Heart left ventricle (tissue), 16 donors: Measurements from ENCODE around the gene CELSR1. TPM values are rescaled to one million over a fixed set of nuclear protein-coding genes. Genes with fewer than 3 reads are reported as not detected.

Experiments
- ATAC-seq, 4 donors: fragments of 200-7000 bp; cut with Tn5 transposase; one replicate each; pipeline ENCODE4 v1.9.1; 2020 to 2022; ENCODE audit warnings: moderate library complexity in 4 of 4, mild to moderate bottlenecking in 3 of 4, moderate number of reproducible peaks in 1 of 4
- DNase-seq, 5 donors: peaks; one replicate each; pipeline ENCODE4 v3.0.0-alpha.2; 2020
- H3K27ac ChIP-seq, 12 donors: fragments of 200-600 bp; sonication (generic) in 4 of 12; one replicate each; pipeline versions ENCODE4 v1.5.0 to v1.8.0; 2016 to 2022; ENCODE audit warnings: mild to moderate bottlenecking in 2 of 12
- H3K27me3 ChIP-seq, 9 donors: fragments of 200-600 bp; sonication (generic) in 2 of 9; one replicate each; pipeline versions ENCODE4 v1.5.1 to v1.8.0; 2016 to 2022; ENCODE audit warnings: mild to moderate bottlenecking in 3 of 9
- H3K36me3 ChIP-seq, 9 donors: fragments of 200-600 bp; sonication (generic) in 2 of 9; one replicate each; pipeline versions ENCODE4 v1.5.0 to v1.8.0; 2018 to 2022; ENCODE audit warnings: mild to moderate bottlenecking in 2 of 9
- H3K4me1 ChIP-seq, 12 donors: fragments of 200-600 bp; sonication (generic) in 4 of 12; one replicate each; pipeline versions ENCODE4 v1.5.0 to v1.8.0; 2016 to 2022; ENCODE audit warnings: mild to moderate bottlenecking in 3 of 12
- H3K4me3 ChIP-seq, 12 donors: fragments of 200-600 bp; sonication (generic) in 4 of 12; one replicate each; pipeline versions ENCODE4 v1.5.0 to v1.8.0; 2017 to 2022; ENCODE audit warnings: mild to moderate bottlenecking in 9 of 12, moderate library complexity in 4 of 12
- H3K9me3 ChIP-seq, 12 donors: fragments of 200-600 bp; sonication (generic) in 4 of 12; one replicate each; pipeline versions ENCODE4 v1.5.0 to v1.8.0; 2016 to 2022; ENCODE audit warnings: mild to moderate bottlenecking in 1 of 12
- POLR2A ChIP-seq, 2 donors: fragments of 450-650 bp; IDR thresholded peaks; one replicate each; pipeline ENCODE4 v1.6.1; 2017; ENCODE audit warnings: antibody characterized with exemption in 2 of 2, mild to moderate bottlenecking in 2 of 2, moderate library complexity in 2 of 2
- WGBS, 4 donors: extraction: QIAGEN DNeasy Blood & Tissue Kit in 2 of 4; methylation state at CpG; one replicate each; pipeline versions ENCODE4 v1.1.5 to v1.1.7; 2013 to 2018; 5-methylcytosine and 5-hydroxymethylcytosine counted together
- intact Hi-C, 10 donors: fragments of 100-400 bp; cut with DNase I; formaldehyde crosslinking; loops; one replicate each; pipeline versions ENCODE4 v1.11.1 to v1.14.2; 2022
- polyA plus RNA-seq, 2 donors: library from polyadenylated mRNA; stranded (reverse); fragments of 200-250 nt; gene quantifications; one replicate each; pipeline ENCODE4 v1.2.3, GENCODE V29; 2013
- total RNA-seq, 9 donors: library from RNA; depleted of rRNA in 2 of 9; stranded (reverse); fragments of >200 nt in 2 of 9; fragmentation: NEBNext Ultra II Directional in 3 of 9; extraction: Animal tissue kit (Norgen Biotek cat#: 25700) in 3 of 9; gene quantifications; one replicate each; pipeline versions ENCODE4 v1.1.0 to v1.2.4, GENCODE V29; 2016 to 2023
- TF ChIP-seq, protein P1 (sequence below), 12 donors: fragments of 200-600 bp; sonication (generic) in 4 of 12; IDR thresholded peaks; one replicate each; pipeline versions ENCODE4 v1.5.0 to v1.8.0; 2018 to 2022; ENCODE audit warnings: antibody characterized with exemption in 12 of 12, mild to moderate bottlenecking in 5 of 12
- donor health status: ischemic (EF 13 %, LVEDD 7.1; RV severe dilation, severe dysfunction).
- donor health status: healthy with polysubstance abuse.
- donor health status: DM: no; HTN: yes; CAD: no.
- donor health status: DM: no; HTN: no; CAD: no.
- donor health status: ischemic (EF 25% LVEDD 6.9; RV normal size, moderate dysfunction).
- donor health status: ischemic (EF 25% LVEDD 5.7; RV mildly dilated, moderate dysfunction).
- donor health status: healthy.
- donor health status: DM: yes; HTN: yes; CAD: no.
- donor health status: ischemic (EF 35%, LVEDD 5.7; RV mildly dilated, moderate dysfunction).
- donor health status: nonischemic (EF 11% LVEDD 7.7; RV severe dilation, severe dysfunction).
- donor health status: DM: yes; HTN: yes; CAD: no.
- donor health status: PGD.
- donor health status: ischemic (EF 29% LVEDD 5.4; RV normal size, mild dysfunction).
- donor health status: nonischemic (EF 23%, LVEDD 6.1; RV moderate dilation, normal function).

Gene CELSR1
- total and polyA plus RNA-seq, 11 donors, result 5.9 to 15.8 (median 11.9) TPM

DNA sequence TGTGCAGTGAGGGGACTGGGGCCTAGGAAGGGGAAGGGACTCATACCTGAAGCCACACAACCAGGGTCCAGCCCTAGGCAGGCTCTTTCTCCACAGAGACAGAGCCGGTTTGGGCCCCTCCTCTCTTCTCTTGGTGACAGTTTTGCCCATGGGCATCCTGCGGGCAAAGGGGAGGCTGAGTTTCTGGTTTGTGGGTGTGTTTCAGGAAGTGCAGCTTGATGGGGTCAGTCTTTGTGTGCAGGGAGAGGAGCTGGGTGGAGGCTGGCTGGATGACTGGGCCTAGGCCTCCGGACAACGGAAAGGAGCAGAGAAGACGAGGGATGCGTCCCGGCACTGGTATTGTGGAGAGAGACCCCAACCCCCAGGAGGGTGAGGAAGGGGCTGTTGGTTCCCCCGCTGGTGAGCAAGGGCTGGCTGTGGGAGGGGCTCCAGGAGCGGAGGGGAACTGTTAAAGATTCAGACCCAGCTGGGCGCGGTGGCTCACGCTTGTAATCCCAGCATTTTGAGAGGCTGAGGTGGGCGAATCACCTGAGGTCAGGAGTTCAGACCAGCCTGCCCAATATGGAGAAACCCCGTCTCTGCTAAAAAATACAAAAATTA is 23.4 kb upstream of the CELSR1 start:
- Histone ChIP-seq H3K9me3 (peaks cover 0 to 9% (median 0%) of the 10 kb centered on the region in 12 donors), H3K27me3 (no peaks in the 10 kb centered on the region), H3K4me3 (no peak overlapping the region), H3K4me1 (peaks cover 7 to 27% (median 15%) of the 10 kb centered on the region in 12 donors), H3K27ac (no peak overlapping the region), H3K36me3 (no peaks in the 10 kb centered on the region)
- TF ChIP-seq, protein P1, sequence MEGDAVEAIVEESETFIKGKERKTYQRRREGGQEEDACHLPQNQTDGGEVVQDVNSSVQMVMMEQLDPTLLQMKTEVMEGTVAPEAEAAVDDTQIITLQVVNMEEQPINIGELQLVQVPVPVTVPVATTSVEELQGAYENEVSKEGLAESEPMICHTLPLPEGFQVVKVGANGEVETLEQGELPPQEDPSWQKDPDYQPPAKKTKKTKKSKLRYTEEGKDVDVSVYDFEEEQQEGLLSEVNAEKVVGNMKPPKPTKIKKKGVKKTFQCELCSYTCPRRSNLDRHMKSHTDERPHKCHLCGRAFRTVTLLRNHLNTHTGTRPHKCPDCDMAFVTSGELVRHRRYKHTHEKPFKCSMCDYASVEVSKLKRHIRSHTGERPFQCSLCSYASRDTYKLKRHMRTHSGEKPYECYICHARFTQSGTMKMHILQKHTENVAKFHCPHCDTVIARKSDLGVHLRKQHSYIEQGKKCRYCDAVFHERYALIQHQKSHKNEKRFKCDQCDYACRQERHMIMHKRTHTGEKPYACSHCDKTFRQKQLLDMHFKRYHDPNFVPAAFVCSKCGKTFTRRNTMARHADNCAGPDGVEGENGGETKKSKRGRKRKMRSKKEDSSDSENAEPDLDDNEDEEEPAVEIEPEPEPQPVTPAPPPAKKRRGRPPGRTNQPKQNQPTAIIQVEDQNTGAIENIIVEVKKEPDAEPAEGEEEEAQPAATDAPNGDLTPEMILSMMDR (IDR thresholded peaks at IDR 0.05), result no peak
- no peak for TF ChIP-seq POLR2A (IDR thresholded peaks at IDR 0.05)
- intact Hi-C loops, result loop anchor here in 8 of 10 donors (5.0 kb wide), 6 partner anchors 107 to 242 kb away; partner anchors contain the start of gene CERK (in 5 of the 8)
- peak in 1 of 5 donors; percentile 18 for DNase-seq
- 89 to 90% (median 89%) methylated on average over 13 to 14 of the region's 14 CpGs for WGBS, 4 donors
- ATAC-seq, result no peak

DNA sequence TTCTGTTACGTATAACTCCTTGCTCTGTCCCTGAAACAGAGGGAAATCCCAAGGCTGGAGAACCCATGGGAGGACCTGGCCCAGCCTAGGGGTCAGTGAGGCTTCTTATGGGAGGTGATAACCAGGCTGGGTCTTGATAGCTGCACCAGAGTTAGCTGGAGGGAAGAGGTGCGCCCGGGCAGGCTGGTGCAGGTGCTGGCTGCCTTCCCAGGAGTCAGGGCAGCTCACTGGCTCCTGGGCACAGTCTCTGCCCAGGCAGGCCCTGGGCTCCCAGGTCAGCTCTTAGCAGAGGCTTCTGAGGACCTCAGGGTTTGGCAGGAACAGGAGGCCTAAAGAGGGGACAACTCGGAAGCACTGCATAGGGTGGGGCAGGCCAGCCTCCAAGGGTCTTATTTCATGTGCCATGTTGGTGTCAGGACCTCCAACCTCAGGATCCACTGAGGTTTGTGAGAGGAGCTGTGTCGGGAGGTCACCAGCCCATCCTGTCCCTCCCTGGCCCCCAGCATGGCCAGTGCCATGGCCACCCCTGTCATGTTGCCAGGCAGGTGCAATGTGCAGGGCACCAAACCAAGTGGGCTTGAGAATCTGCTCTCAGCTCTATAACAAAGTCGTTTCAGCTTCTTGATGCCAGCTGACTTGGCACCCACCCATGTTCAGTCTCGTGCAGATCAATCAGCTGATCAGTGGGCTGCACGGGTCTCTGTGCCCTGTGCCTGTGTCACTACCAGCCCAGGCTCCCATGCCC is 20.5 kb upstream of the CELSR1 start:
- H3K27ac ChIP-seq, result peak overlapping the region in 9 of 12 donors; percentile 12 to 71 (median 51)

DNA sequence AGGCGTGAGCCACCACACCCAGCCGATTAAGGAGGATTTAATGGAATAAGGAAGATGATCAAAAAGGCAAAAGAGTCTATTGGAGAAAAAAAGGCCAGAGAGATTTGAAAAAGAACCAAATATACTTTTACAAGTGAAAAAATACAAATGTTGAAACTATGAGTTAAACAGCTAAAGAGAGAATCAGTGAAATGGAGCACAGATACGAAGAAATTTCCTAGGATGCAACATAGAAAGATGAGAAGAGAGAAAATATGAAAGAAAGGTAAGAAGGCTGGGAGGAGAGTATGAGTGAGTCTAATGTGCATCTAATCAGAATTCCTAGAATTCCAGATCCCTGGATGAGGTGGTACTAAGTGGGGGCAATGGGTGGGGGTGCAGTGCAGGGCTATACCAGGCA is 19.4 kb upstream of the CELSR1 start:
- no peak for DNase-seq
- TF ChIP-seq POLR2A (IDR thresholded peaks at IDR 0.05), result no peak
- TF ChIP-seq, protein P1 (IDR thresholded peaks at IDR 0.05), result no peak
- peak overlapping the region in 4 of 12 donors; percentile 51 to 71 (median 62) for H3K27ac ChIP-seq
- no peaks in the 10 kb centered on the region for H3K27me3 ChIP-seq
- H3K4me1 ChIP-seq, result peaks cover 0 to 20% (median 2%) of the 10 kb centered on the region in 12 donors
- no peak overlapping the region for H3K4me3 ChIP-seq
- ATAC-seq, result no peak
- H3K9me3 ChIP-seq, result peaks cover 0 to 23% (median 2%) of the 10 kb centered on the region in 12 donors
- H3K36me3 ChIP-seq, result peaks cover 0 to 8% (median 0%) of the 10 kb centered on the region in 9 donors
- intact Hi-C loops, result no loop called here
- WGBS, 4 donors, result 83 to 98% (median 97%) methylated on average over 3 of the region's 3 CpGs

More for the DNA sequence above, 20.5 kb upstream of the CELSR1 start:
- peaks cover 0 to 20% (median 4%) of the 10 kb centered on the region in 12 donors for H3K4me1 ChIP-seq
- DNase-seq, result peak in 4 of 5 donors; percentile 26 to 73 (median 54)
- TF ChIP-seq, protein P1 (IDR thresholded peaks at IDR 0.05), result no peak
- TF ChIP-seq POLR2A (IDR thresholded peaks at IDR 0.05), result no peak
- H3K27me3 ChIP-seq, result no peaks in the 10 kb centered on the region
- H3K9me3 ChIP-seq, result peaks cover 0 to 15% (median 1%) of the 10 kb centered on the region in 12 donors
- 53 to 69% (median 60%) methylated on average over 8 of the region's 8 CpGs for WGBS, 4 donors
- ATAC-seq, result peak; percentile 64 to 85 (median 79)
- H3K36me3 ChIP-seq, result no peaks in the 10 kb centered on the region
- no peak overlapping the region for H3K4me3 ChIP-seq
- intact Hi-C loops, result no loop called here

DNA sequence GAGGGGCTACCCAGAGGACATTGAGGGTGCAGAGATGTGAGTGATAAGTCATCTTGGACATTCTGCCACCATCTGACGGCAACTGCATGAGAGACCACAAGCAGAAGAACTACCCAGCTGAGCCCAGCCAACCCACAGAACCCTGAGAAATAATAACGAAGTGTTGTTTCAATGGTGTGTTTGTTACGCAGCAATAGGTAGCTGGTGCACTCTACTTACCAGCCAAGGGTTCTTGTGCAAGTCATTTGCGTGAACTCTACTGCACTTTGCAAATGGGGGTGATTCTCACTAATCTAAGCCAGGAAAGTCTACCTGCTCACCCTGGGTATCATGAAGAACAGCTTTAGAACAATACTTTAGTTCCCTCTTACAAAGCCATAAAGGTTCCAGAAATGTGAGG is 15.8 kb upstream of the CELSR1 start:
- no peak for ATAC-seq
- H3K4me1 ChIP-seq, result peaks cover 0 to 45% (median 10%) of the 10 kb centered on the region in 12 donors
- no peak overlapping the region for H3K4me3 ChIP-seq
- H3K27ac ChIP-seq, result no peak overlapping the region
- intact Hi-C loops, result no loop called here
- H3K9me3 ChIP-seq, result peaks cover 0 to 23% (median 2%) of the 10 kb centered on the region in 12 donors
- no peak for DNase-seq
- TF ChIP-seq, protein P1 (IDR thresholded peaks at IDR 0.05), result no peak
- TF ChIP-seq POLR2A (IDR thresholded peaks at IDR 0.05), result no peak
- H3K27me3 ChIP-seq, result no peaks in the 10 kb centered on the region
- H3K36me3 ChIP-seq, result peaks cover 0 to 8% (median 0%) of the 10 kb centered on the region in 9 donors
- 97 to 98% (median 97%) methylated on average over 4 of the region's 4 CpGs for WGBS, 4 donors
